Measurements from ENCODE around the gene MITF. TPM values are rescaled to one million over a fixed set of nuclear protein-coding genes. Genes with fewer than 3 reads are reported as not detected.

Gene MITF
- total RNA-seq, 2 donors from 2014 or later, result 0.28 TPM; not detected in 1

DNA sequence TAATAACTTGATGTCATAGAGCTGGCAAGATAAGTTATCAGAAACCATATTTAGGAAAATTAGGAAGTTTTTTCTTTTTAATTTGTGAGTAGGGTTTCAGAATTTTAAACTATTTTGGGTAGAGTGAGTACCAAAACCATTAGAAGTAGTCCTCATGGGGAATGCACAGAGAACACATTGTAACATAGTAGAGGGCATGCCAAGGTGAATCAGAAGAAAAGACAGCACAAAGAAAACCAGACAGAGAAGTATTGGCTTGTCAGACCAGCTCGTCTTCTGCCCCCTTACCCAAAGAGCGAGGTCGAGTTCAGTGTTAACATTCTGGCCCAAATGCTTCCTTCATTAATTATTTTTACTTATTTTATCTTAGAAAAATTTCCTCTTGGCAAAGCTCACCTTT is 139.0 kb downstream of the MITF start:
- H3K36me3 Mint-ChIP-seq, result no peaks in the 10 kb centered on the region
- no peaks in the 10 kb centered on the region for H3K9me3 Mint-ChIP-seq
- no peak for DNase-seq (ENCODE audit: low spot score)
- no peak overlapping the region for H3K4me3 Mint-ChIP-seq
- H3K4me1 Mint-ChIP-seq (ENCODE audit: low read depth in 2 of 2), result no peaks in the 10 kb centered on the region
- H3K27me3 Mint-ChIP-seq, result no peaks in the 10 kb centered on the region
- ATAC-seq, result no peak
- no peak overlapping the region for H3K27ac Mint-ChIP-seq

DNA sequence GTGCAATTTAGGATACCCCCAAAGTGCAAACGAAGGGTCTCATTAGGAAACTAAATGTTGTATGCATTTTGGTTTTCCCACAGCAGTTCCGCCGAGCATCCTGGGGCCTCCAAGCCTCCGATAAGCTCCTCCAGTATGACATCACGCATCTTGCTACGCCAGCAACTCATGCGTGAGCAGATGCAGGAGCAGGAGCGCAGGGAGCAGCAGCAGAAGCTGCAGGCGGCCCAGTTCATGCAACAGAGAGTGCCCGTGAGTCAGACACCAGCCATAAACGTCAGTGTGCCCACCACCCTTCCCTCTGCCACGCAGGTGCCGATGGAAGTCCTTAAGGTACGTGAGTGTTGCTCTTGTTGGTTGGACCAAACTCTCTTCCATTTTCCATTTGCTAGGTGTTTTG is 139.8 kb downstream of the MITF start:
- no peaks in the 10 kb centered on the region for H3K27me3 Mint-ChIP-seq
- H3K4me3 Mint-ChIP-seq, result no peak overlapping the region
- DNase-seq (ENCODE audit: low spot score) (no peak), ATAC-seq (no peak)
- no peaks in the 10 kb centered on the region for H3K9me3 Mint-ChIP-seq
- no peaks in the 10 kb centered on the region for H3K36me3 Mint-ChIP-seq
- no peak overlapping the region for H3K27ac Mint-ChIP-seq
- H3K4me1 Mint-ChIP-seq (ENCODE audit: low read depth in 2 of 2), result no peaks in the 10 kb centered on the region

GRCh38 chr3:69880069-69880640 is 140.9 kb downstream of the MITF start:
- DNase-seq (ENCODE audit: low spot score) (no peak), ATAC-seq (no peak)
- Mint-ChIP-seq H3K27ac (no peak overlapping the region), H3K4me3 (no peak overlapping the region), H3K27me3 (no peaks in the 10 kb centered on the region), H3K36me3 (no peaks in the 10 kb centered on the region), H3K4me1 (ENCODE audit: low read depth in 2 of 2) (no peaks in the 10 kb centered on the region), H3K9me3 (peaks cover 2% of the 10 kb centered on the region)

DNA sequence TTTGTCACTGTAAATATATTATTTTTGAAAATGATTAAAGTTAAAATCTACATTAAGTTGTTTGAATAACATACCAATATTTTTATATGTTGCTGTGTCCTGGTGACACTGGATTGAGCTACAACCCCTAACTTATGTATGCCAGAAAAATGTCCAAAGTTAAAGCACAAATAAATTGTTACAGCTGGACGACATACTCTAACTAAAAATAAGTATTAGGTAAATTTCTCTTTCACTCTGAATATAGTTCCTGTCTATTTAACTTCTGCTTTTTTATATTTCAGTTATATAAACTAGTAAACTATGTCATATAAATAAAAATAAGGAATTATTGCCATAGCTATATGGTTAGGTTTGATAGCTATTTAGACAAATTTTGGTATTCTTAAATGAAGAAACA is 141.8 kb downstream of the MITF start:
- H3K36me3 Mint-ChIP-seq, result no peaks in the 10 kb centered on the region
- H3K9me3 Mint-ChIP-seq, result peaks cover 2% of the 10 kb centered on the region
- no peak overlapping the region for H3K27ac Mint-ChIP-seq
- no peaks in the 10 kb centered on the region for H3K4me1 Mint-ChIP-seq (ENCODE audit: low read depth in 2 of 2)
- ATAC-seq (no peak), DNase-seq (ENCODE audit: low spot score) (no peak)
- H3K4me3 Mint-ChIP-seq, result no peak overlapping the region
- H3K27me3 Mint-ChIP-seq, result no peaks in the 10 kb centered on the region

- H3K36me3 Mint-ChIP-seq, result no peaks in the 10 kb centered on the region
- DNase-seq (ENCODE audit: low spot score) (no peak), ATAC-seq (no peak)
- peaks cover 2% of the 10 kb centered on the region for H3K9me3 Mint-ChIP-seq
- no peaks in the 10 kb centered on the region for H3K27me3 Mint-ChIP-seq
- H3K4me3 Mint-ChIP-seq, result no peak overlapping the region
- no peak overlapping the region for H3K27ac Mint-ChIP-seq
- no peaks in the 10 kb centered on the region for H3K4me1 Mint-ChIP-seq (ENCODE audit: low read depth in 2 of 2)
These were observed 142.6 kb downstream of the MITF start for GRCh38 chr3:69881756-69882428.

GRCh38 chr3:69882560-69882959 is 143.3 kb downstream of the MITF start:
- no peak for ATAC-seq
- H3K27me3 Mint-ChIP-seq, result no peaks in the 10 kb centered on the region
- no peaks in the 10 kb centered on the region for H3K4me1 Mint-ChIP-seq (ENCODE audit: low read depth in 2 of 2)
- peaks cover 2% of the 10 kb centered on the region for H3K9me3 Mint-ChIP-seq
- H3K27ac Mint-ChIP-seq, result no peak overlapping the region
- DNase-seq (ENCODE audit: low spot score), result no peak
- H3K4me3 Mint-ChIP-seq, result no peak overlapping the region
- H3K36me3 Mint-ChIP-seq, result no peaks in the 10 kb centered on the region

GRCh38 chr3:69888040-69888942 is 149.0 kb downstream of the MITF start:
- no peaks in the 10 kb centered on the region for H3K36me3 Mint-ChIP-seq
- ATAC-seq (no peak), DNase-seq (ENCODE audit: low spot score) (no peak)
- peaks cover 2% of the 10 kb centered on the region for H3K9me3 Mint-ChIP-seq
- no peaks in the 10 kb centered on the region for H3K4me1 Mint-ChIP-seq (ENCODE audit: low read depth in 2 of 2)
- H3K27ac Mint-ChIP-seq, result no peak overlapping the region
- H3K27me3 Mint-ChIP-seq, result no peaks in the 10 kb centered on the region
- H3K4me3 Mint-ChIP-seq, result no peak overlapping the region

- DNase-seq (ENCODE audit: low spot score), result no peak
- Mint-ChIP-seq H3K27me3 (no peaks in the 10 kb centered on the region), H3K9me3 (peaks cover 2% of the 10 kb centered on the region), H3K4me1 (ENCODE audit: low read depth in 2 of 2) (no peaks in the 10 kb centered on the region), H3K36me3 (no peaks in the 10 kb centered on the region), H3K27ac (no peak overlapping the region), H3K4me3 (no peak overlapping the region)
- no peak for ATAC-seq
These were observed 149.7 kb downstream of the MITF start for GRCh38 chr3:69888943-69889315.

- H3K4me3 Mint-ChIP-seq, result no peak overlapping the region
- ATAC-seq, result peak; percentile 72 to 84
These were observed 150.8 kb downstream of the MITF start for GRCh38 chr3:69890084-69890483.

DNA sequence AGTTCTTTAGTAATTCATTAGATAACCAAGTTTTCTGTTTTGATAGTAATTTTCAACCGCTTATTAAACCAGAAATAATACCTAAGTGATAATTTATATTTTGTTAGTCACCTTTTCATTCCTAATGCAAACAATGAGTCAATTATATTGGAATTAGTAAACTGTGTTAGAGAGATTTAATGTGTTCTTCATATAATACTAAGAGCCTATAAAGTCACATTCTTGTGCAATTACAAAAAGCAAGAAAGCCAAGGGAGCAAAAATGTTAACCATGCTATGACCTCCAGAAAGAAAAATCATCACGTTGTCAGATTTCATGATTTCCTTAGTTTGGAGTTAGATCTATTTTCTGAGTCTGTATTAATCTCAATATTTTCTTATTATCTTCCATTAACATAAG is 151.4 kb downstream of the MITF start:
- no peaks in the 10 kb centered on the region for H3K9me3 Mint-ChIP-seq
- no peak for ATAC-seq
- H3K27ac Mint-ChIP-seq, result no peak overlapping the region
- no peaks in the 10 kb centered on the region for H3K4me1 Mint-ChIP-seq (ENCODE audit: low read depth in 2 of 2)
- H3K27me3 Mint-ChIP-seq, result no peaks in the 10 kb centered on the region
- no peak overlapping the region for H3K4me3 Mint-ChIP-seq
- no peak for DNase-seq (ENCODE audit: low spot score)
- no peaks in the 10 kb centered on the region for H3K36me3 Mint-ChIP-seq

More at GRCh38 chr3:69890084-69890483, 150.8 kb downstream of the MITF start:
- no peak for DNase-seq (ENCODE audit: low spot score)
- no peaks in the 10 kb centered on the region for H3K36me3 Mint-ChIP-seq
- no peaks in the 10 kb centered on the region for H3K27me3 Mint-ChIP-seq
- no peaks in the 10 kb centered on the region for H3K9me3 Mint-ChIP-seq
- H3K27ac Mint-ChIP-seq, result no peak overlapping the region
- no peaks in the 10 kb centered on the region for H3K4me1 Mint-ChIP-seq (ENCODE audit: low read depth in 2 of 2)

- no peaks in the 10 kb centered on the region for H3K9me3 Mint-ChIP-seq
- no peak for ATAC-seq
- no peak overlapping the region for H3K27ac Mint-ChIP-seq
- no peaks in the 10 kb centered on the region for H3K4me1 Mint-ChIP-seq (ENCODE audit: low read depth in 2 of 2)
- no peaks in the 10 kb centered on the region for H3K27me3 Mint-ChIP-seq
- H3K36me3 Mint-ChIP-seq, result no peaks in the 10 kb centered on the region
- DNase-seq (ENCODE audit: low spot score), result no peak
- no peak overlapping the region for H3K4me3 Mint-ChIP-seq
These were observed 153.4 kb downstream of the MITF start for GRCh38 chr3:69892706-69893105.

- H3K27ac Mint-ChIP-seq, result no peak overlapping the region
- H3K27me3 Mint-ChIP-seq, result no peaks in the 10 kb centered on the region
- no peak for DNase-seq (ENCODE audit: low spot score)
- H3K9me3 Mint-ChIP-seq, result no peaks in the 10 kb centered on the region
- no peaks in the 10 kb centered on the region for H3K4me1 Mint-ChIP-seq (ENCODE audit: low read depth in 2 of 2)
- no peak overlapping the region for H3K4me3 Mint-ChIP-seq
- no peak for ATAC-seq
- H3K36me3 Mint-ChIP-seq, result no peaks in the 10 kb centered on the region
These were observed 154.0 kb downstream of the MITF start for GRCh38 chr3:69893274-69893673.

DNA sequence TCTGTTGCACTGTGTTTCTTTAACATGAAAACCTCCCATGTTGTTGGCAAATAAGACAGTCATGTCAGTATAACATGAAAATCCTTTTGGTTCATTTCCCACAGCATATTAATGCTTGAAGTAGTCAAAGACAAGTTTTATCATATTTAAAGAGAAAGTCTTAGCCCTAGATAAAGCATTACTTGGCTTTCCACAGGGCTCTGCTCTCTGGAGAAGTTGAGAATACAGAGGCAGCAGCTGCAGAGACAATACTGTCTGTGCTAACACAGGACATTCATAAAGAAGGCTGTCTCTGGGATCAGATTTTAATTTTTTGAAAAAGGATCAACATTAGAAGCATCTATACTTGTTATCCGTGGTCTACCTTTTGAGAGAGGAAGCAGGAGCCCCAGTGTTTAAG is 156.8 kb downstream of the MITF start:
- DNase-seq (ENCODE audit: low spot score), result no peak
- no peaks in the 10 kb centered on the region for H3K36me3 Mint-ChIP-seq
- no peak overlapping the region for H3K27ac Mint-ChIP-seq
- no peaks in the 10 kb centered on the region for H3K27me3 Mint-ChIP-seq
- H3K4me3 Mint-ChIP-seq, result no peak overlapping the region
- no peak for ATAC-seq
- no peaks in the 10 kb centered on the region for H3K9me3 Mint-ChIP-seq
- H3K4me1 Mint-ChIP-seq (ENCODE audit: low read depth in 2 of 2), result no peaks in the 10 kb centered on the region

- no peak for ATAC-seq
- Mint-ChIP-seq H3K36me3 (no peaks in the 10 kb centered on the region), H3K9me3 (no peaks in the 10 kb centered on the region), H3K27ac (no peak overlapping the region), H3K4me1 (ENCODE audit: low read depth in 2 of 2) (no peaks in the 10 kb centered on the region), H3K27me3 (no peaks in the 10 kb centered on the region), H3K4me3 (no peak overlapping the region)
- no peak for DNase-seq (ENCODE audit: low spot score)
These were observed 161.1 kb downstream of the MITF start for GRCh38 chr3:69900331-69900730.
